ENCODE results near the gene ADAD2. TPM values are rescaled to one million over a fixed set of nuclear protein-coding genes. Genes with fewer than 3 reads are reported as not detected.
A peak's percentile ranks its signal among the peaks of the same experiment; 100 is the strongest.

ADAD2 gene
- total RNA-seq, 1 donor: under 0.01 TPM

- no peak for DNase-seq (ENCODE audit: insufficient read length, low spot score, missing footprints)
- Histone ChIP-seq H3K4me3 (ENCODE audit: insufficient read depth, low read length) (no peak overlapping the region), H3K4me2 (ENCODE audit: insufficient read depth, low read length) (no peak overlapping the region), H2AFZ (ENCODE audit: low read length) (no peak overlapping the region), H4K20me1 (ENCODE audit: insufficient read depth, low read length) (no peaks in the 10 kb centered on the region), H3K9me3 (ENCODE audit: low read depth, low read length) (no peaks in the 10 kb centered on the region), H3K4me1 (ENCODE audit: insufficient read depth, low read length) (peaks cover 11% of the 10 kb centered on the region), H3K27me3 (ENCODE audit: insufficient read depth, low read length) (no peaks in the 10 kb centered on the region), H3K79me2 (ENCODE audit: insufficient read depth, low read length) (no peaks in the 10 kb centered on the region), H3K27ac (ENCODE audit: low read depth, low read length) (no peak overlapping the region), H3K36me3 (ENCODE audit: insufficient read depth, low read length) (no peaks in the 10 kb centered on the region)
- TF ChIP-seq CTCF (IDR thresholded peaks at IDR 0.05; ENCODE audit: extremely low read depth, low read depth, low read length): no peak
These were observed 34.2 kb downstream of the ADAD2 start for GRCh38 chr16:84225126-84225525.

GRCh38 chr16:84225571-84225970 is 34.6 kb downstream of the ADAD2 start:
- Histone ChIP-seq H3K4me3 (ENCODE audit: insufficient read depth, low read length) (no peak overlapping the region), H3K9me3 (ENCODE audit: low read depth, low read length) (no peaks in the 10 kb centered on the region), H3K4me2 (ENCODE audit: insufficient read depth, low read length) (no peak overlapping the region), H3K79me2 (ENCODE audit: insufficient read depth, low read length) (no peaks in the 10 kb centered on the region), H2AFZ (ENCODE audit: low read length) (no peak overlapping the region), H3K27ac (ENCODE audit: low read depth, low read length) (no peak overlapping the region), H3K36me3 (ENCODE audit: insufficient read depth, low read length) (no peaks in the 10 kb centered on the region), H3K4me1 (ENCODE audit: insufficient read depth, low read length) (peaks cover 11% of the 10 kb centered on the region), H4K20me1 (ENCODE audit: insufficient read depth, low read length) (no peaks in the 10 kb centered on the region), H3K27me3 (ENCODE audit: insufficient read depth, low read length) (no peaks in the 10 kb centered on the region)
- peak; percentile 69 for DNase-seq (ENCODE audit: insufficient read length, low spot score, missing footprints)
- TF ChIP-seq CTCF (IDR thresholded peaks at IDR 0.05; ENCODE audit: extremely low read depth, low read depth, low read length): no peak

GRCh38 chr16:84226026-84226425 is 35.1 kb downstream of the ADAD2 start:
- Histone ChIP-seq H3K4me3 (ENCODE audit: insufficient read depth, low read length) (no peak overlapping the region), H3K27ac (ENCODE audit: low read depth, low read length) (no peak overlapping the region), H3K4me2 (ENCODE audit: insufficient read depth, low read length) (no peak overlapping the region), H3K79me2 (ENCODE audit: insufficient read depth, low read length) (no peaks in the 10 kb centered on the region), H4K20me1 (ENCODE audit: insufficient read depth, low read length) (no peaks in the 10 kb centered on the region), H3K36me3 (ENCODE audit: insufficient read depth, low read length) (no peaks in the 10 kb centered on the region), H2AFZ (ENCODE audit: low read length) (peak overlapping the region; percentile 10), H3K4me1 (ENCODE audit: insufficient read depth, low read length) (peaks cover 11% of the 10 kb centered on the region), H3K27me3 (ENCODE audit: insufficient read depth, low read length) (no peaks in the 10 kb centered on the region), H3K9me3 (ENCODE audit: low read depth, low read length) (no peaks in the 10 kb centered on the region)
- no peak for TF ChIP-seq CTCF (IDR thresholded peaks at IDR 0.05; ENCODE audit: extremely low read depth, low read depth, low read length)
- DNase-seq (ENCODE audit: insufficient read length, low spot score, missing footprints): peak; percentile 75

- no peak overlapping the region for H3K4me3 ChIP-seq (ENCODE audit: insufficient read depth, low read length)
- H2AFZ ChIP-seq (ENCODE audit: low read length): no peak overlapping the region
- no peak overlapping the region for H3K27ac ChIP-seq (ENCODE audit: low read depth, low read length)
- no peaks in the 10 kb centered on the region for H4K20me1 ChIP-seq (ENCODE audit: insufficient read depth, low read length)
- DNase-seq (ENCODE audit: insufficient read length, low spot score, missing footprints): no peak
- H3K79me2 ChIP-seq (ENCODE audit: insufficient read depth, low read length): no peaks in the 10 kb centered on the region
- no peaks in the 10 kb centered on the region for H3K36me3 ChIP-seq (ENCODE audit: insufficient read depth, low read length)
- H3K27me3 ChIP-seq (ENCODE audit: insufficient read depth, low read length): no peaks in the 10 kb centered on the region
- H3K4me2 ChIP-seq (ENCODE audit: insufficient read depth, low read length): no peak overlapping the region
- H3K9me3 ChIP-seq (ENCODE audit: low read depth, low read length): no peaks in the 10 kb centered on the region
- TF ChIP-seq CTCF (IDR thresholded peaks at IDR 0.05; ENCODE audit: extremely low read depth, low read depth, low read length): no peak
- peaks cover 11% of the 10 kb centered on the region for H3K4me1 ChIP-seq (ENCODE audit: insufficient read depth, low read length)
These were observed 36.6 kb downstream of the ADAD2 start for GRCh38 chr16:84227548-84227947.

Data from osteoblast (primary cell).